EL (cell line): Measurements from ENCODE around the gene SON.

Source experiments
- DNase-seq: peaks from one replicate; pipeline ENCODE4 v3.0.0-alpha.2; 2016

SON gene

GRCh38 chr21:33543505-33544129, 779 bp downstream of the SON start:
- peak; percentile 74 for DNase-seq

- no peak for DNase-seq
Observed at GRCh38 chr21:33544451-33545195, 1.8 kb downstream of the SON start.

- DNase-seq: no peak
Observed at GRCh38 chr21:33546086-33546485, 3.2 kb downstream of the SON start.

- DNase-seq: no peak
Observed at GRCh38 chr21:33549848-33550771, 7.3 kb downstream of the SON start.

GRCh38 chr21:33550772-33551660, 8.2 kb downstream of the SON start:
- DNase-seq: no peak

- DNase-seq: no peak
Observed at GRCh38 chr21:33551664-33552063, 8.8 kb downstream of the SON start.

GRCh38 chr21:33552093-33552998, 9.5 kb downstream of the SON start:
- DNase-seq: peak; percentile 15

- DNase-seq: no peak
Observed at GRCh38 chr21:33552999-33553598, 10.3 kb downstream of the SON start.

- DNase-seq: no peak
Observed at GRCh38 chr21:33554236-33554981, 11.6 kb downstream of the SON start.

- DNase-seq: no peak
Observed at GRCh38 chr21:33554982-33555344, 12.1 kb downstream of the SON start.

- no peak for DNase-seq
Observed at GRCh38 chr21:33557447-33557846, 14.6 kb downstream of the SON start.

GRCh38 chr21:33558777-33559421, 16.1 kb downstream of the SON start:
- no peak for DNase-seq

GRCh38 chr21:33559813-33560212, 17.0 kb downstream of the SON start:
- DNase-seq: no peak

GRCh38 chr21:33560965-33561364, 18.1 kb downstream of the SON start:
- no peak for DNase-seq

GRCh38 chr21:33561373-33561772, 18.5 kb downstream of the SON start:
- DNase-seq: no peak

GRCh38 chr21:33562389-33562788, 19.6 kb downstream of the SON start:
- DNase-seq: no peak

- DNase-seq: no peak
Observed at GRCh38 chr21:33566514-33566913, 23.7 kb downstream of the SON start.

GRCh38 chr21:33567914-33568313, 25.1 kb downstream of the SON start:
- DNase-seq: no peak

GRCh38 chr21:33568448-33568847, 25.6 kb downstream of the SON start:
- DNase-seq: no peak

- no peak for DNase-seq
Observed at GRCh38 chr21:33569991-33570390, 27.2 kb downstream of the SON start.
